ENCODE measurements around the gene GINS2.

The GINS2 gene

GRCh38 chr16:85688586-85689284, at the start of gene GINS2:
TSS of gene GINS2 (minus strand) at chr16:85688954. CDS start at chr16:85688898, 56 bp downstream.
- no peak for FAIRE-seq

GRCh38 chr16:85736921-85737320, 48.2 kb upstream of the GINS2 start:
- FAIRE-seq: no peak

GRCh38 chr16:85735946-85736345, 47.2 kb upstream of the GINS2 start:
- FAIRE-seq: no peak

- FAIRE-seq: no peak
Observed at GRCh38 chr16:85735225-85735635, 46.5 kb upstream of the GINS2 start.

- FAIRE-seq: no peak
Observed at GRCh38 chr16:85734311-85735017, 45.7 kb upstream of the GINS2 start.

- no peak for FAIRE-seq
Observed at GRCh38 chr16:85733839-85734170, 45.1 kb upstream of the GINS2 start.

- FAIRE-seq: no peak
Observed at GRCh38 chr16:85733155-85733838, 44.5 kb upstream of the GINS2 start.

- no peak for FAIRE-seq
Observed at GRCh38 chr16:85731179-85731578, 42.4 kb upstream of the GINS2 start.

- FAIRE-seq: no peak
Observed at GRCh38 chr16:85730186-85730465, 41.4 kb upstream of the GINS2 start.

- FAIRE-seq: no peak
Observed at GRCh38 chr16:85729452-85730185, 40.9 kb upstream of the GINS2 start.

- FAIRE-seq: no peak
Observed at GRCh38 chr16:85728879-85729278, 40.1 kb upstream of the GINS2 start.

- no peak for FAIRE-seq
Observed at GRCh38 chr16:85724936-85725335, 36.2 kb upstream of the GINS2 start.

- no peak for FAIRE-seq
Observed at GRCh38 chr16:85724126-85724879, 35.5 kb upstream of the GINS2 start.

GRCh38 chr16:85722128-85722893, 33.6 kb upstream of the GINS2 start:
- no peak for FAIRE-seq

- no peak for FAIRE-seq
Observed at GRCh38 chr16:85720302-85720637, 31.5 kb upstream of the GINS2 start.

GRCh38 chr16:85719605-85720301, 31.0 kb upstream of the GINS2 start:
- FAIRE-seq: no peak

GRCh38 chr16:85718682-85719081, 29.9 kb upstream of the GINS2 start:
- FAIRE-seq: no peak

GRCh38 chr16:85718153-85718477, 29.4 kb upstream of the GINS2 start:
- no peak for FAIRE-seq

- FAIRE-seq: no peak
Observed at GRCh38 chr16:85717393-85718152, 28.8 kb upstream of the GINS2 start.

- FAIRE-seq: no peak
Observed at GRCh38 chr16:85716680-85717038, 27.9 kb upstream of the GINS2 start.

All from colon (tissue), 2 donors.